ENCODE measurements around the gene UNC5A. TPM values are rescaled to one million over a fixed set of nuclear protein-coding genes. Genes with fewer than 3 reads are reported as not detected.

UNC5A gene
- total and polyA plus RNA-seq, 9 of the 15 experiments (the other 6 are each of a cell fraction or from before 2014, with no cell fraction given): not detected

- peaks cover 34 to 72% of the 10 kb centered on the region in 2 experiments for H3K27me3 ChIP-seq (ENCODE audit: control insufficient read depth in 2 of 2, insufficient read depth in 2 of 2, low read length in 2 of 2)
- TF ChIP-seq ZNF589 (CRISPR knock-in tag; IDR thresholded peaks at IDR 0.05; ENCODE audit: low read depth) (no peak), ZNF696 (CRISPR knock-in tag; conservative IDR thresholded peaks at IDR 0.05) (no peak)
- H3K79me2 ChIP-seq (ENCODE audit: control insufficient read depth, insufficient read depth, low read length): no peaks in the 10 kb centered on the region
- no peak overlapping the region for H3K9ac ChIP-seq (ENCODE audit: insufficient read depth in 1 of 2, low read depth in 2 of 2, low read length in 2 of 2)
- no peaks in the 10 kb centered on the region for H3K9me3 ChIP-seq (replicated peaks; ENCODE audit: control insufficient read depth, insufficient read depth, low read depth, low read length)
- intact Hi-C loops (cut with micrococcal nuclease) (no loop called here), in situ Hi-C loops (cut with MboI) (no loop called here)
- H3K4me3 ChIP-seq: no peak overlapping the region
- ATAC-seq (no peak), DNase-seq (ENCODE audit: extremely low read depth in 1 of 4, low spot score in 3 of 4) (no peak), FAIRE-seq (no peak)
- no peak overlapping the region for H3K27ac ChIP-seq (ENCODE audit: extremely low read depth, low read depth, low read length)
- H3K4me1 ChIP-seq (replicated peaks in 1 of 2; ENCODE audit: control insufficient read depth in 2 of 2, insufficient read depth in 2 of 2, low read length in 2 of 2): peaks cover 0 to 25% of the 10 kb centered on the region in 2 experiments; a peak in 2 of 5 replicates
- H2AFZ ChIP-seq (ENCODE audit: low read depth, low read length): no peak overlapping the region
- CTCF ChIA-PET (ENCODE audit: low intra/inter-chr PET ratio): no interaction called here
- BruUV-seq (replicated peaks): no TSS peak
- H3K36me3 ChIP-seq (ENCODE audit: control insufficient read depth, insufficient read depth, low read length): no peaks in the 10 kb centered on the region
- POLR2A ChIA-PET: interaction anchor here (0.6 kb wide), 1 partner anchor 22 kb away, joined by 3 read pairs; no protein-coding TSS in a partner anchor
- no peak overlapping the region for H3K4me2 ChIP-seq (ENCODE audit: insufficient read depth, low read length)
- H4K20me1 ChIP-seq (replicated peaks; ENCODE audit: control insufficient read depth, insufficient read depth, low read length): peaks cover 14% of the 10 kb centered on the region; the same call in 1 of the 2 replicates
- 2% methylated on average over 10 of the region's 10 CpGs for WGBS (ENCODE audit: insufficient coverage, low coverage, missing lambda C conversion rate)
- no peaks in the 10 kb centered on the region for H3K9me1 ChIP-seq (ENCODE audit: control insufficient read depth, insufficient read depth, low read length)
These were observed 33.9 kb downstream of the UNC5A start for GRCh38 chr5:176844281-176844680.

- H4K20me1 ChIP-seq (replicated peaks; ENCODE audit: control insufficient read depth, insufficient read depth, low read length): peaks cover 12% of the 10 kb centered on the region; the same call in 1 of the 2 replicates
- H3K27me3 ChIP-seq (ENCODE audit: control insufficient read depth in 2 of 2, insufficient read depth in 2 of 2, low read length in 2 of 2): peaks cover 35 to 76% of the 10 kb centered on the region in 2 experiments
- no peak overlapping the region for H3K4me2 ChIP-seq (ENCODE audit: insufficient read depth, low read length)
- BruUV-seq (replicated peaks): no TSS peak
- ChIA-PET POLR2A (no interaction called here), CTCF (ENCODE audit: low intra/inter-chr PET ratio) (no interaction called here)
- TF ChIP-seq NFIC (IDR thresholded peaks at IDR 0.05) (peak; percentile 87), ETV6 (IDR thresholded peaks at IDR 0.05; ENCODE audit: borderline replicate concordance in 1 of 2, low read depth in 2 of 2, low read length in 1 of 2) (no peak), ETV6 (CRISPR knock-in tag; IDR thresholded peaks at IDR 0.05; ENCODE audit: borderline replicate concordance) (no peak)
- H3K79me2 ChIP-seq (ENCODE audit: control insufficient read depth, insufficient read depth, low read length): no peaks in the 10 kb centered on the region
- in situ Hi-C loops (cut with MboI) (no loop called here), intact Hi-C loops (cut with micrococcal nuclease) (no loop called here)
- 4% methylated on average over 16 of the region's 21 CpGs for WGBS (ENCODE audit: insufficient coverage, low coverage, missing lambda C conversion rate)
- peak overlapping the region in 1 of 2 experiments; percentile 52; a peak in 1 of 4 replicates for H3K9ac ChIP-seq (ENCODE audit: insufficient read depth in 1 of 2, low read depth in 2 of 2, low read length in 2 of 2)
- H3K9me1 ChIP-seq (ENCODE audit: control insufficient read depth, insufficient read depth, low read length): no peaks in the 10 kb centered on the region
- H3K4me1 ChIP-seq (replicated peaks in 1 of 2; ENCODE audit: control insufficient read depth in 2 of 2, insufficient read depth in 2 of 2, low read length in 2 of 2): peaks cover 0 to 25% of the 10 kb centered on the region in 2 experiments; a peak in 2 of 5 replicates
- FAIRE-seq (no peak), ATAC-seq (no peak; the same call in 2 of the 3 replicates), DNase-seq (ENCODE audit: extremely low read depth in 1 of 4, low spot score in 3 of 4) (no peak)
- no peaks in the 10 kb centered on the region for H3K9me3 ChIP-seq (replicated peaks; ENCODE audit: control insufficient read depth, insufficient read depth, low read depth, low read length)
- no peaks in the 10 kb centered on the region for H3K36me3 ChIP-seq (ENCODE audit: control insufficient read depth, insufficient read depth, low read length)
- no peak overlapping the region for H3K4me3 ChIP-seq
- H2AFZ ChIP-seq (ENCODE audit: low read depth, low read length): no peak overlapping the region
- no peak overlapping the region for H3K27ac ChIP-seq (ENCODE audit: extremely low read depth, low read depth, low read length)
These were observed 34.5 kb downstream of the UNC5A start for GRCh38 chr5:176844706-176845391.
